ENCODE results near the gene KCNE1. TPM values are rescaled to one million over a fixed set of nuclear protein-coding genes. Genes with fewer than 3 reads are reported as not detected.

KCNE1 gene
- total RNA-seq, 1 donor from 2014 or later, result 21.7 TPM

- no peak overlapping the region for H3K27ac ChIP-seq
- no peaks in the 10 kb centered on the region for H3K9me3 ChIP-seq
- peaks cover 26% of the 10 kb centered on the region for H3K4me1 ChIP-seq
- DNase-seq (no peak), ATAC-seq (no peak)
- intact Hi-C loops (cut with DNase I), result no loop called here
- TF ChIP-seq, protein P1, sequence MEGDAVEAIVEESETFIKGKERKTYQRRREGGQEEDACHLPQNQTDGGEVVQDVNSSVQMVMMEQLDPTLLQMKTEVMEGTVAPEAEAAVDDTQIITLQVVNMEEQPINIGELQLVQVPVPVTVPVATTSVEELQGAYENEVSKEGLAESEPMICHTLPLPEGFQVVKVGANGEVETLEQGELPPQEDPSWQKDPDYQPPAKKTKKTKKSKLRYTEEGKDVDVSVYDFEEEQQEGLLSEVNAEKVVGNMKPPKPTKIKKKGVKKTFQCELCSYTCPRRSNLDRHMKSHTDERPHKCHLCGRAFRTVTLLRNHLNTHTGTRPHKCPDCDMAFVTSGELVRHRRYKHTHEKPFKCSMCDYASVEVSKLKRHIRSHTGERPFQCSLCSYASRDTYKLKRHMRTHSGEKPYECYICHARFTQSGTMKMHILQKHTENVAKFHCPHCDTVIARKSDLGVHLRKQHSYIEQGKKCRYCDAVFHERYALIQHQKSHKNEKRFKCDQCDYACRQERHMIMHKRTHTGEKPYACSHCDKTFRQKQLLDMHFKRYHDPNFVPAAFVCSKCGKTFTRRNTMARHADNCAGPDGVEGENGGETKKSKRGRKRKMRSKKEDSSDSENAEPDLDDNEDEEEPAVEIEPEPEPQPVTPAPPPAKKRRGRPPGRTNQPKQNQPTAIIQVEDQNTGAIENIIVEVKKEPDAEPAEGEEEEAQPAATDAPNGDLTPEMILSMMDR (IDR thresholded peaks at IDR 0.05), result no peak
- H3K4me3 ChIP-seq, result no peak overlapping the region
- H3K36me3 ChIP-seq, result peaks cover 59% of the 10 kb centered on the region
- H3K27me3 ChIP-seq (ENCODE audit: low read depth), result no peaks in the 10 kb centered on the region
These were observed 6.3 kb upstream of the KCNE1 start for GRCh38 chr21:34518301-34518700.

DNA sequence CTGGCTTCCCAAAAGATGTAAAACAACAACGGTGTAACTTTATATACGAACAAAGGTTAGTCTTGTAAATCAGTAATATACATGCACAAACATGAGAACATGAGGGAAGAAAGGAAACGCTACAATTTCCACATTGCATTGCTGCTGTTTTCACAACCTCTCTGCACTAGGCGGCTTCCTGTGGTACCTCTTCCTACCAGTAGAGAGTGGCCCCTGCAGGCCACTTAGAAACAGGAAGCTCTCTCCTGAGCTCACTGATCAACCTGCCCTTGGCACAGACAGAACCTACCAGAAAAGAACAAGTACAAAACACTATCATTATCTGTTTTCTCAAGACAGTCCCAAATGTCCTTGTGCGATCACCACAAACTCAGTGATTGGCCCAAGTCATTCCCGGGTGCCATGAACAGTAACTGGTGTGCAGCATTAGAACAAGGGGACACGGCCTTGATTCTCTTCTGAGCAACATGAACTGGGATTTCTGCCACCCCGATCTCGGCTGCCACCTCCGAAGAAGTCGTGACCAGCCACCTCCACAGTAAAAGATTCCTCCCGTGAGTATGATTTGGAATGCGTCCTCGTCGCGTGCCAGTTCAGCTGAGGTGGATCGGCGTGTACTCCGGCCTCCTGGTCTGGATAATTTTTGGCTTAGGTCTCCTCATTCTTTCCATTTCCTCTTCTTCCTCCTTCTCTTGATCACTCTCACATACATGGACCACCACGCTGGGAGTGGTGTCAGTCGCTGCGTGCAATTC, 5.7 kb upstream of the KCNE1 start:
- no peak overlapping the region for H3K27ac ChIP-seq
- intact Hi-C loops (cut with DNase I), result no loop called here

DNA sequence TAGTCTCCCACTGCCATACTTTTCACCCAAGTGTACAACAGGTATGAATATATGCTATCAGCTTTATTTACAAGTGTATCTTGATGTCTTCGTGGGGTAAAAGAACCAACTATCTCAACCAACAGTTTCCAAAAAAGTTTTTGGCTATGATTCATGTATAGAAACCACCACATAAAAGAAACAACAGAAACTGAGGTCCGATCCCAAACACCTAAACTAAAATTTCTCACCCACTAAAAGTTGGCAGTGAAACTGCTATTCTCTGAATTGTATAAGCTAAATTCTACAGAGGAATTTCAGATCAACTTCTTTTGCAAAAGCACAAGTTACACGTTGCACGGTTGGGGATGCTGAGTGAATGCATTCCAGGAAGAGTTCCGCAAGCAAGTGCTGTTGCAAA, 5.0 kb upstream of the KCNE1 start:
- DNase-seq (no peak), ATAC-seq (no peak)
- Histone ChIP-seq H3K4me1 (peaks cover 23% of the 10 kb centered on the region), H3K36me3 (peaks cover 58% of the 10 kb centered on the region), H3K27ac (no peak overlapping the region), H3K27me3 (ENCODE audit: low read depth) (no peaks in the 10 kb centered on the region), H3K9me3 (no peaks in the 10 kb centered on the region), H3K4me3 (no peak overlapping the region)
- TF ChIP-seq, protein P1 (IDR thresholded peaks at IDR 0.05), result no peak
- intact Hi-C loops (cut with DNase I), result no loop called here

More for the DNA sequence above, 5.7 kb upstream of the KCNE1 start:
- Histone ChIP-seq H3K4me1 (peaks cover 25% of the 10 kb centered on the region), H3K27me3 (ENCODE audit: low read depth) (no peaks in the 10 kb centered on the region), H3K4me3 (no peak overlapping the region), H3K36me3 (peaks cover 59% of the 10 kb centered on the region), H3K9me3 (no peaks in the 10 kb centered on the region)
- ATAC-seq (peak; percentile 66 to 70), DNase-seq (no peak)
- TF ChIP-seq, protein P1 (IDR thresholded peaks at IDR 0.05), result peak; percentile 45

- ATAC-seq, result no peak
- intact Hi-C loops (cut with DNase I), result no loop called here
- H3K27ac ChIP-seq, result no peak overlapping the region
- no peak overlapping the region for H3K4me3 ChIP-seq
- no peaks in the 10 kb centered on the region for H3K9me3 ChIP-seq
- TF ChIP-seq, protein P1 (IDR thresholded peaks at IDR 0.05), result no peak
- peaks cover 35% of the 10 kb centered on the region for H3K36me3 ChIP-seq
- peaks cover 16% of the 10 kb centered on the region for H3K4me1 ChIP-seq
- H3K27me3 ChIP-seq (ENCODE audit: low read depth), result no peaks in the 10 kb centered on the region
- DNase-seq, result no peak
These were observed 2.6 kb upstream of the KCNE1 start for GRCh38 chr21:34514576-34515115.

- no peak for DNase-seq
- Histone ChIP-seq H3K4me3 (no peak overlapping the region), H3K27me3 (ENCODE audit: low read depth) (no peaks in the 10 kb centered on the region), H3K9me3 (no peaks in the 10 kb centered on the region), H3K4me1 (peaks cover 16% of the 10 kb centered on the region), H3K36me3 (peaks cover 26% of the 10 kb centered on the region), H3K27ac (peak overlapping the region; percentile 32)
- peak; percentile 34 to 43 for ATAC-seq
- intact Hi-C loops (cut with DNase I), result no loop called here
- TF ChIP-seq, protein P1 (IDR thresholded peaks at IDR 0.05), result no peak
These were observed 1.2 kb upstream of the KCNE1 start for GRCh38 chr21:34513129-34513675.
